SHP77 (cell line): ENCODE results near the gene FRMPD4.

ENCODE experiments used
- DNase-seq, 2 experiments: peaks; one replicate each; lab custom pipeline; 2025; lab: John Stamatoyannopoulos, UW

FRMPD4 gene

GRCh38 chrX:12366440-12366839 is 228.2 kb downstream of the FRMPD4 start:
- DNase-seq: no peak

GRCh38 chrX:12367254-12367653 is 229.0 kb downstream of the FRMPD4 start:
- DNase-seq: no peak

- no peak for DNase-seq
Measured at GRCh38 chrX:12370497-12370986, 232.3 kb downstream of the FRMPD4 start.

GRCh38 chrX:12372111-12372510 is 233.8 kb downstream of the FRMPD4 start:
- DNase-seq: no peak

- DNase-seq: no peak
Measured at GRCh38 chrX:12374286-12374685, 236.0 kb downstream of the FRMPD4 start.

- DNase-seq: no peak
Measured at GRCh38 chrX:12378253-12378652, 240.0 kb downstream of the FRMPD4 start.

GRCh38 chrX:12378706-12379105 is 240.4 kb downstream of the FRMPD4 start:
- DNase-seq: no peak

GRCh38 chrX:12379671-12380070 is 241.4 kb downstream of the FRMPD4 start:
- DNase-seq: no peak

- DNase-seq: no peak
Measured at GRCh38 chrX:12383196-12383595, 244.9 kb downstream of the FRMPD4 start.

- no peak for DNase-seq
Measured at GRCh38 chrX:12390301-12390700, 252.0 kb downstream of the FRMPD4 start.

- no peak for DNase-seq
Measured at GRCh38 chrX:12396584-12396983, 258.3 kb downstream of the FRMPD4 start.

- DNase-seq: no peak
Measured at GRCh38 chrX:12400218-12400617, 261.9 kb downstream of the FRMPD4 start.

GRCh38 chrX:12401252-12401651 is 263.0 kb downstream of the FRMPD4 start:
- no peak for DNase-seq

GRCh38 chrX:12403474-12404082 is 265.3 kb downstream of the FRMPD4 start:
- no peak for DNase-seq

- no peak for DNase-seq
Measured at GRCh38 chrX:12405306-12405705, 267.0 kb downstream of the FRMPD4 start.

- no peak for DNase-seq
Measured at GRCh38 chrX:12410523-12410922, 272.2 kb downstream of the FRMPD4 start.

- no peak for DNase-seq
Measured at GRCh38 chrX:12411831-12412230, 273.6 kb downstream of the FRMPD4 start.

- no peak for DNase-seq
Measured at GRCh38 chrX:12412561-12412960, 274.3 kb downstream of the FRMPD4 start.

GRCh38 chrX:12419591-12419990 is 281.3 kb downstream of the FRMPD4 start:
- no peak for DNase-seq

- no peak for DNase-seq
Measured at GRCh38 chrX:12421918-12422317, 283.6 kb downstream of the FRMPD4 start.

- no peak for DNase-seq
Measured at GRCh38 chrX:12423346-12423745, 285.1 kb downstream of the FRMPD4 start.

- DNase-seq: no peak
Measured at GRCh38 chrX:12425496-12425895, 287.2 kb downstream of the FRMPD4 start.

GRCh38 chrX:12426420-12426819 is 288.1 kb downstream of the FRMPD4 start:
- DNase-seq: no peak

- DNase-seq: no peak
Measured at GRCh38 chrX:12434493-12434892, 296.2 kb downstream of the FRMPD4 start.
